ENCODE data around the gene KIAA1671. TPM values are rescaled to one million over a fixed set of nuclear protein-coding genes. Genes with fewer than 3 reads are reported as not detected.

KIAA1671 gene
- total and polyA plus RNA-seq, 7 donors: 6.3 to 34.2 (median 10.2) TPM

DNA sequence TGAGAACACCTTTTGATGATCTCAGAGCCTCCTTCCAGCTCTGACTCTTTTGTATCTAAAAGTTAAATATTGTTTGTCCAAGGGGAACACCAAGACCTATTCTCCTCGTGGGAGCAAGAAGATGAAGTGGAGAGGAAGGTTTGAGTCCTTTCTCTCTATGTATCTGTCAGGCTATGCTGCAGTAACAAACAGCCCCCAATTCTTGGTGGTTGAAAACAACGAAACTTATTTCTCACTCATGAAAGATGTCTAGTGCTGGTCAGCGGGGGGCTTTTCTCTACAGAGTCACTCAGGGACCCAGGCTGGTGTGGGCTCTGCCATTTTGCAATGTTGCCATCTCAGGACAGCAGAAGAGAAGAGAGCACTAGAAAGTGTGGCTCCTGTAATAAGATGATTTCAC lies 260.7 kb downstream of the KIAA1671 start:
- H3K27ac ChIP-seq: no peak overlapping the region
- TF ChIP-seq, protein P1, sequence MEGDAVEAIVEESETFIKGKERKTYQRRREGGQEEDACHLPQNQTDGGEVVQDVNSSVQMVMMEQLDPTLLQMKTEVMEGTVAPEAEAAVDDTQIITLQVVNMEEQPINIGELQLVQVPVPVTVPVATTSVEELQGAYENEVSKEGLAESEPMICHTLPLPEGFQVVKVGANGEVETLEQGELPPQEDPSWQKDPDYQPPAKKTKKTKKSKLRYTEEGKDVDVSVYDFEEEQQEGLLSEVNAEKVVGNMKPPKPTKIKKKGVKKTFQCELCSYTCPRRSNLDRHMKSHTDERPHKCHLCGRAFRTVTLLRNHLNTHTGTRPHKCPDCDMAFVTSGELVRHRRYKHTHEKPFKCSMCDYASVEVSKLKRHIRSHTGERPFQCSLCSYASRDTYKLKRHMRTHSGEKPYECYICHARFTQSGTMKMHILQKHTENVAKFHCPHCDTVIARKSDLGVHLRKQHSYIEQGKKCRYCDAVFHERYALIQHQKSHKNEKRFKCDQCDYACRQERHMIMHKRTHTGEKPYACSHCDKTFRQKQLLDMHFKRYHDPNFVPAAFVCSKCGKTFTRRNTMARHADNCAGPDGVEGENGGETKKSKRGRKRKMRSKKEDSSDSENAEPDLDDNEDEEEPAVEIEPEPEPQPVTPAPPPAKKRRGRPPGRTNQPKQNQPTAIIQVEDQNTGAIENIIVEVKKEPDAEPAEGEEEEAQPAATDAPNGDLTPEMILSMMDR (IDR thresholded peaks at IDR 0.05): no peak
- no peak for TF ChIP-seq POLR2AphosphoS5 (IDR thresholded peaks at IDR 0.05)
- H3K27me3 ChIP-seq: no peaks in the 10 kb centered on the region
- WGBS, 2 donors: 68 to 75% methylated on average over 3 of the region's 3 CpGs
- DNase-seq: no peak
- peaks cover 0 to 3% (median 1%) of the 10 kb centered on the region in 4 donors for H3K9me3 ChIP-seq
- intact Hi-C loops (cut with DNase I): no loop called here
- no peak overlapping the region for H3K4me3 ChIP-seq
- no peaks in the 10 kb centered on the region for H3K36me3 ChIP-seq
- H3K4me1 ChIP-seq: no peaks in the 10 kb centered on the region

DNA sequence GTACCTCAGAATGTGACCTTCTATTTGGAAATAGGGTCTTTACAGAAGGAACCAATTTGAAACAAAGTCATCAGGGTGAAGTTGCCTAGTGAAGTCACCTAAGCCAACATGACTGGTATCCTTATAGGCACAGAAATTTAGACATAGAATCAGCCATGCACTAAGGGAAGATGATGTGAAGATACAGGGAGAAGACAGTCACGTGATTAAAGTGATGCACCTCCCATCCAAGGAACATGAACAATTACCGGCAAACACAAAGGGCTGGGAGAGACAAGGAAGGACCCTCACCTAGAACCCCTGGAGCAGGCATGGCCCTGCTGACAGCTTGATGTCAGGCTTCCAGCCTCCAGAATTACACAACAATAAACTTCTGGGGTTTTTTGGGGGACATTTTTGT lies 263.7 kb downstream of the KIAA1671 start:
- H3K36me3 ChIP-seq: no peaks in the 10 kb centered on the region
- no peak for DNase-seq
- H3K9me3 ChIP-seq: peaks cover 0 to 3% (median 1%) of the 10 kb centered on the region in 4 donors
- no peak overlapping the region for H3K4me3 ChIP-seq
- intact Hi-C loops (cut with DNase I): no loop called here
- TF ChIP-seq EP300 (IDR thresholded peaks at IDR 0.05): no peak
- TF ChIP-seq, protein P1 (IDR thresholded peaks at IDR 0.05): no peak
- no peak for TF ChIP-seq POLR2AphosphoS5 (IDR thresholded peaks at IDR 0.05)
- TF ChIP-seq POLR2A (IDR thresholded peaks at IDR 0.05): no peak
- H3K27ac ChIP-seq: no peak overlapping the region
- H3K27me3 ChIP-seq: peaks cover 0 to 4% (median 0%) of the 10 kb centered on the region in 3 donors
- no peaks in the 10 kb centered on the region for H3K4me1 ChIP-seq
- 79 to 93% methylated on average over 2 of the region's 2 CpGs for WGBS, 2 donors

GRCh38 chr22:25219211-25219689 lies 266.7 kb downstream of the KIAA1671 start, which contains the start of gene CRYBB2:
Gene CRYBB2 (plus strand): TSS chr22:25219639. CDS start chr22:25221430, 1,791 bp downstream.
- Histone ChIP-seq H3K36me3 (no peaks in the 10 kb centered on the region), H3K27me3 (peaks cover 0 to 14% (median 0%) of the 10 kb centered on the region in 3 donors), H3K27ac (no peak within 1 kb of the TSS), H3K4me3 (no peak within 1 kb of the TSS), H3K4me1 (no peaks in the 10 kb centered on the region), H3K9me3 (no peaks in the 10 kb centered on the region)
- intact Hi-C loops (cut with DNase I): no loop called here
- 90 to 94% methylated on average over 19 of the region's 19 CpGs for WGBS, 2 donors
- TF ChIP-seq EP300 (IDR thresholded peaks at IDR 0.05) (no peak), POLR2A (IDR thresholded peaks at IDR 0.05) (no peak), POLR2AphosphoS5 (IDR thresholded peaks at IDR 0.05) (no peak)
- TF ChIP-seq, protein P1 (IDR thresholded peaks at IDR 0.05): no peak
- DNase-seq: no peak

DNA sequence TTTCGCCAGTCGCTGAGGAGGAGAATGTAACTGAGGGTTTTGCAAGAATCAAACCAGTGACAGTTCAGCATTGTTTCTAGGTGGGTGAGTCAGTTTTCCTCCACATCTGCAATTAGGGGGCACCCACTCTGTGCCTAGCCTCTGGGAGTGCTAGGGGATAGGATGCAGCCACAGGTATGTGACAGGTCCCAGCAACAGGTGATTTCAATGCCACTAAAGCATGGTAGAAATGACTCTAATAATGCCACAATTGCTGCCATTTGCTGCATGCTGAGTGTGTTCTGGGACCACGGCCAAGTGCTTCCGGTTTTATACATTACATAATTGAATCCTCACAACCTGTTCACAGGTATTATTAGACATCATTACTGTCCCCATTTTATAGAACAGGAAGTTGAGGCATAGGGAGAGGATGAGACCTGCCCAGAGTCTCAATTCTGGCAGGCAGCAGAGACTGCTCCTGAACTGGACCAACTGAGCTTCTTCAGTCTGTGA lies 267.5 kb downstream of the KIAA1671 start:
- no peaks in the 10 kb centered on the region for H3K9me3 ChIP-seq
- H3K27me3 ChIP-seq: peaks cover 0 to 14% (median 0%) of the 10 kb centered on the region in 3 donors
- no peaks in the 10 kb centered on the region for H3K36me3 ChIP-seq
- H3K4me1 ChIP-seq: no peaks in the 10 kb centered on the region
- 47 to 68% methylated on average over 4 of the region's 4 CpGs for WGBS, 2 donors
- H3K4me3 ChIP-seq: no peak overlapping the region
- no peak for DNase-seq
- no peak for TF ChIP-seq POLR2AphosphoS5 (IDR thresholded peaks at IDR 0.05)
- TF ChIP-seq POLR2A (IDR thresholded peaks at IDR 0.05): no peak
- TF ChIP-seq EP300 (IDR thresholded peaks at IDR 0.05): no peak
- TF ChIP-seq, protein P1 (IDR thresholded peaks at IDR 0.05): no peak
- no peak overlapping the region for H3K27ac ChIP-seq
- intact Hi-C loops (cut with DNase I): no loop called here

DNA sequence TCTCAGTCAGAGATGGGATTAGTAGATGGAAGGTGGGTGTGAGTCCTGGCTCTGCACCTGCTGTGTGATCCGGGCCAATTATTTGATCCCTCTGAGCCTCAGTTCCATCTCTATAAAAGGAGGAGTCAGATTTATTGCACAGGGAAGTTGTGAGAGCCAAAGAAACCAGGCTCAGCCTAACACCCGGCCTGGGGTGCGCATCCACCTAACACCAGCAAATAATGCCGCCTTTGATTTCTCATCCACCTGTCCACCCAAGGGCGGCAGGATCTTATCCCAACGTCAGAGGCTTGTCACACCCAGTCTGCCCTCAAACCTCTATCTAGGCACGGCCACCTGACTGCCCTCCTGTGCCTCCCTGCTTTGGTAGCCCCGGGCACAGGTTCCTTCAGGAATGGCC lies 269.3 kb downstream of the KIAA1671 start:
- no peaks in the 10 kb centered on the region for H3K36me3 ChIP-seq
- H3K4me3 ChIP-seq: no peak overlapping the region
- peaks cover 0 to 21% (median 0%) of the 10 kb centered on the region in 3 donors for H3K27me3 ChIP-seq
- TF ChIP-seq, protein P1 (IDR thresholded peaks at IDR 0.05): no peak
- TF ChIP-seq POLR2A (IDR thresholded peaks at IDR 0.05) (no peak), POLR2AphosphoS5 (IDR thresholded peaks at IDR 0.05) (no peak), EP300 (IDR thresholded peaks at IDR 0.05) (no peak)
- intact Hi-C loops (cut with DNase I): no loop called here
- 13 to 67% methylated on average over 8 of the region's 8 CpGs for WGBS, 2 donors
- H3K4me1 ChIP-seq: no peaks in the 10 kb centered on the region
- no peak overlapping the region for H3K27ac ChIP-seq
- no peaks in the 10 kb centered on the region for H3K9me3 ChIP-seq
- DNase-seq: no peak
